GM19438 (cell line): ENCODE measurements around the gene ADPRS.

Source experiments
- ATAC-seq: cut with Tn5 transposase; IDR thresholded peaks from one replicate; pipeline ENCODE4 v1.9.1; 2021; ENCODE audit warnings: low read depth; ENCODE audit not compliant: unreplicated experiment

ADPRS gene

DNA sequence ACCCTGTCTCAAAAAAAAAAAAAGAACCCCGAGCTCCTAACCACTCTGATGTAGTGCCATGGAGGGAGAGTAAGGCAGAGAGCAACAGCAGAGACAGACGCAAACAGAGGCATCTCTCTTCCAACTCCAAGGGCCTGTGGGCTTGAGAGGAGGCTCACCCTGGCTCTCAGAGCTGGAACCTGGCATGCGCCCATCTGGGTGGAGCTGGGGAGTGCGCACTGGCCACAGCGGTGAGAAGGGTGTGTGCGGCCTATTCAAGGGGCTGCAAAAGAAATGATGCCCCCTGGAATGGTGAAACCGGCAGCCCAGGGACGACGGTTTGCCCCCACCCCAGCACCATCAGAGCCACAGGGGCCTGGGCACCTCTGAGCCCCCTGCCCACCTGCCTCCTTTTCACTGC is 18.7 kb downstream of the ADPRS start:
- no peak for ATAC-seq

DNA sequence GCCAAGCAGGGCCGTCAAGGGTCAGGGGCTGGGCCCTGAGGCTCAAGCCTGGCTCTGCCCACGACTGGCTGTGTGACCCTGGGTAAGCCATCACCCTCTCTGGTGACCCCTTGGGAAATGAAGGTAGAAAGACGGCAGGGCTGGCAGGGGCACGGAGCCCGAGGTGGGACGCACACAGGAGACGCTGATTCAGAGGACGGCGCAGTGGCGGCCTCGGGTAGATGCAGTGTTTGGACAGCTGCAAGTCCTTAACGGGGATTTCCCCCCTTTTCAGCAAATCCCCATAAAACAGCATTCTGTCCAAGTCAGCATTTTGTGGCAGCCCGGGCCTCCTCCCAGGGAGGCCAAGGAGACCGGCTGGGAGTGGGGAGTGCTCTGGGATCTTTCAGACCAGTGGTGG is 19.6 kb downstream of the ADPRS start:
- no peak for ATAC-seq

DNA sequence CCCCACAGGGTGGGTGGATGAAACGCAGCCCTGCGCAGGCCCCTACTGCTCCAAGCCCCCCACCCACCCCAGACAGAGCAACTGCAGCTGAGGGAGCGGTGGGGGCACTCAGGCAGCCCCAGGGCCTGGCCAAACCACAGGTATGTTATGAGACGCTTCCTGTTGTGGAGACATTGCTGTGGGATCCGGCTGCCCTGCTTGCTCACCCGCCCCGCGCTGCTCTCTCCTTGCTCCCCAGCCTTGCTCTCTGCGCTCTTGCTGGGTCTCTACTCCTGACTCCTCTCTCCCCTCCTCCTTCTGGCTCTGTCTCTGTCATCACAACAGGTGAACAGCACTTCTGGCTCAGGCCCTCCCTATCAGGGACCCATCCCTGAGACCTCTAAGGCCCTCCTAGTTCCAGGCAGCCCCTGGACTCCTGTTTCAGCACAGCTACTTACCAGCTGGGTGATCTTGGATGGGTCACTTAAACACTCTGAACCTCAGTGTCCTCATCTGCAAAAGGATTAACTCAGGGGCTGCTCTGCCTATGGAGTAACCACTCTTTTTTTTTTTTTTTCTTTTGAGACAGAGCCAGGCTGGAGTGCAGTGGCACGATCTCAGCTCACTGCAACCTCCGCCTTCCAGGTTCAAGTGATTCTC is 20.5 kb downstream of the ADPRS start:
- ATAC-seq, result no peak

DNA sequence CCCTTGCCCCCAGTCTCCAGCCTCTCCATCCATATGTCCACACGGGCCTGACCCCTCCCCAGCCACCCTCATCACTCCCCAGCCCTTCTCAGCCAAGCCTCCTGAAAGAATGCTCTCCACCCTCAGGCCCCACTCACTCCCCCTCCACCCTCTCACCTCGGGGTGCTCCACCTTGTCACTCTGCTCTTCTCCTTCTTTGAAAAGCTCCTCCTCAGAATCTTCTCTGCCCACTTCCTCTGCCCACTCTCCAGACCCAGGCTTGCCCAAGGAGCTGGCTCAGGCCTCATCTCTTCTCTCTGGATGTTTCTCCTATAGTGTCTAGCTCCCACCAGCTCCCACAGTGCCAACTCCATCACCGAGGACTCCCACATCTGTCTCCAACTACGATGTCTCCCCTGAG is 22.5 kb downstream of the ADPRS start:
- ATAC-seq, result no peak

DNA sequence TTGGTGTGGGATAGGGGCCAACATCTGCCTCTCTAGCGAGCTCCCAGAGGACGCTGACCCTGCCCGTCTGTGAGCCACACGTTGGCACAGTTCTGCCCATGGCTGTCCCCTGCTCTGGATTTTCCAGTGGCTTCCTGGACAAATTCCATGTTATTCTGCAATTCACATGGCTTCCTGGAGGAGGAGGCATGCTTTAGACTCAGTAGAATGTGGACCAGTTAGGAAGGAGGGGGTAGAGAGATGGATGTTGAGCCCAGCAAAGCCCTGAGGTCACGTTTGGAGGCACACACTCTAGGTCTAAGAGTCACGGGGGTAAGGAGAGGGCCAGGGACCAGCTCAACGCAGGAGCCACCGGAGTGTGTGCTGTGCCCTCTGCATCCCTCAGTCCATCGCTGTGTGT is 24.1 kb downstream of the ADPRS start:
- no peak for ATAC-seq

DNA sequence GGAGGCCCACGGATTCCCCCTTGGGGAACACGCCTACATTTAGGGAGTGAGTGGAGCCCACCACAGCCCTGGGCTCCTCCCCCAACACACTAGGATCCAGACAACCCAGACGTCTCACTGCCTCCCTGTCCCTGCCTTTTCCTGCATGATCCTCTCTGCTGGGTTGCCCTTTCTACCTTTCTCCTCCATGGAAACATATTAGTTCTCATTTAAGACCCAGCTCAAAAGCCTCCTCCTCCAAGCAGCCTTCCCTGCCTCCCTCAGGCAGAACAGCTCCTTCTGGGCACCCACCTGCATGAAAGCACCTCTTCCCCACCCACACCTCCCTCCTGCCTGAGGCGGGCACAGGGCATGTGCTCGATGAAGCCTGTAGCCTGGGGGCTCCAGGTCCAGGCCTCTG is 25.7 kb downstream of the ADPRS start:
- no peak for ATAC-seq

DNA sequence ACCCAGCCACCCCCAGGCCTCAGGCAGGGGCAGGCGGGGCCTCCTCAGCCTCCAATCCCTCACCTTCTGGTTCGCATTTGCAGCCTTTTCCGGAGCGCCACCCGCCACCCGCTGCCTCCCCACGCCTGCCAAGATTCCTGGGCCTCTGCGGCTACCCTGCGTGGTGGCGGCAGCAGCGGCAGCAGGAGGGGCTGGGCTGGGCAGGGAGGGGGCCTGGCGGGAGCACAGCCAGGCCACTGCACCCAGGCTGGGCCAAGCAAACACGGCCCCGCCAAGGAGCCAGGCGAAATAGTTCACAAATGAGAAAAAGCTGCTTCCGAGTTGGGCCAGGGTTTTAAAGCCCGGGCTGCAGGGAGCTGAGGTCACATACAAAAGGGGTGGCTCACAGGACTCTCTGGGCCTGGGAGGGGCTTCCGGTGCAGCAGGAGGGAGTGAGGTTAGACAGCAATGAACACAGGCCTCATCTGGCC is 26.5 kb downstream of the ADPRS start:
- ATAC-seq, result no peak

DNA sequence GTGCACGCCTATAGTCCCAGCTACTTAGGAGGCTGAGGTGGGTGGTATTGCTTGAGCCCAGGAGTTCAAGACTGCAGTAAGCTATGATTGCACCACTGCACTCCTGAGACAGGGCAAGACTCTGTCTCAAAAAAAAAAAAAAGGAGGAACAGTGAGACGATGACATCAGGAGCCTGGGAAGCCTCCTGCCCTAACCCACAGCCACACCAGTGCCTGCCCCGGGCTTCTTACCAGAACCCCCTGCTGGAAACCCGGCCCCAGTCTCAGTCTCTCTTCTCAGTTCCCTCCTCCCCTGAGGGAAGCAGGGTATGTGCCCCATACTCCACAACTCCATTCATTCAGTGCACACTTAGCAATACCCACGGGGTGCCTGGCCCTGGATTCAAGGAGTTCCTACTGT is 27.2 kb downstream of the ADPRS start:
- ATAC-seq, result no peak

DNA sequence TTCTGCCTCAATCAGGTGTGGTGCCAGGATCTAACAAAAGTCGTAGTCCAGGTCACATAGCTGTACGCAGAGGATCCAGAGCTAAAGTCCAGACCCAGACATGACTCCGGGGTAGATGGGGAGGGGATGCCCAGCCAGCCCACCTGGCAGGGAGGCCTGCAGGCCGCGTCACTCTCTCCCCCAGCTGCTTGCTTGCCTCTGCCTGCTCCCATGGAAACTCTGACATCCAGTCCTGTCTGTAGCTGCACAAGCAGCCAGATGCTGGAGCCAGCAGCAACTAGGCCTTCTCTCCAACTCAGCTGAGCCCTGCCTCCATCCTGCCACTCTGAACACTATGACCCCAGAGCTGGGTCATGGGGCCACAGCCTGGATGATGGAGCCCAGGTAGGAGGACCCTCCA is 28.2 kb downstream of the ADPRS start:
- ATAC-seq, result no peak

DNA sequence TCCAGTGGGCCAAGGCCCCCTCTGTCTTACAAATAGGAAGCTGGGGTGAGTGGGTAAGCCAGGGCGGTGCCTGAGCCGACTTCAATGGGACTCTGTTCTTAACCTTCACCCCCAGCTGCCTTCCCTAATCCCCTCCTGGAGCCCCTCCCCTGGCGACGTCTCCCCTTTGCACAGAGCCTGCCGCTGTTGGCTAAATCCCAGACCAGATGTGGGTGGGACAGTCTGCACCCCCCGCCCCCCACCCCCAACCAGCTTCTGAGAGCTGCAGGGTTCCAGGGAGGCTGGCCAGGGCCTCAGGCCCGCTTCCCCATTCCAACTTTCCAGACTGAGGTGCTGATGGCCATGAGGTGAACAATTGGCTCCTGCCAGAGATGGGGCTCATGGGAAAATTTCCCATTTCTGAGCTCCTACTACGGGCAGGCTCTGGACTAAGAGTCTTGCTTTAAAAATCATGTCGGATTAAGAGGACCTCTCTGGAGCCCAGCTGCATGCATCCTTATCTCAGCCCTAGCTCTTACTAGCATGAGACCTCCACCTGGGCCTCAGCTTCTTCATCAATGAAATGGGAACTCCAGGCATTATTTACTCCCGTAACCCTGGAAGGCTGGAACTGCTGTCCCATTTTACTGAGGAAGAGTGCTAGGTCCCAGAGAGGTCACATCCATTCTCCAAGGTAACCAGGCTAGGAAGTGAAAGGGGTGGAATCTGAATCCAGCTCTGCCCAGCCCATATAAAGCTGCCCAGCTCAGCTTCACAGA is 29.9 kb downstream of the ADPRS start:
- no peak for ATAC-seq

DNA sequence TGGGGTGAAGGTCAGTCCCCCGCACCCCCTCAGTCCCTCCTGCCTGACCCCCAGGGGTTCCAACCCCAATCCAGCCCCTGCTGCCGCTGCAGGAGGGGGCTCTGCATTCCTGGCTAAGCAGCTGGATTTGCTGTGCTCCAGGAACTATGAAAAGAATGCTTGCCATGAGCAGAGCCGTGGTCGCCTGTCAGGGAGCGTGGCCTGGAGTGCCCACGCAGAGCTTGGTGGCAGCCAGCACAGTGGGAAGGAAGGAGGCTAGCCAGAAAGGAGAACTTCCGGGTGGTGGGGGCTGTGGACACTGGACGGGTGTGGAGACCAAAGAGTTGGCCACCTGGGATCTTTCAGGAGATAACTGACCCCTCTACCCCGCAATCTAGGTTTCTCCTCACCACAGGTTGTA is 30.8 kb downstream of the ADPRS start:
- ATAC-seq, result no peak

DNA sequence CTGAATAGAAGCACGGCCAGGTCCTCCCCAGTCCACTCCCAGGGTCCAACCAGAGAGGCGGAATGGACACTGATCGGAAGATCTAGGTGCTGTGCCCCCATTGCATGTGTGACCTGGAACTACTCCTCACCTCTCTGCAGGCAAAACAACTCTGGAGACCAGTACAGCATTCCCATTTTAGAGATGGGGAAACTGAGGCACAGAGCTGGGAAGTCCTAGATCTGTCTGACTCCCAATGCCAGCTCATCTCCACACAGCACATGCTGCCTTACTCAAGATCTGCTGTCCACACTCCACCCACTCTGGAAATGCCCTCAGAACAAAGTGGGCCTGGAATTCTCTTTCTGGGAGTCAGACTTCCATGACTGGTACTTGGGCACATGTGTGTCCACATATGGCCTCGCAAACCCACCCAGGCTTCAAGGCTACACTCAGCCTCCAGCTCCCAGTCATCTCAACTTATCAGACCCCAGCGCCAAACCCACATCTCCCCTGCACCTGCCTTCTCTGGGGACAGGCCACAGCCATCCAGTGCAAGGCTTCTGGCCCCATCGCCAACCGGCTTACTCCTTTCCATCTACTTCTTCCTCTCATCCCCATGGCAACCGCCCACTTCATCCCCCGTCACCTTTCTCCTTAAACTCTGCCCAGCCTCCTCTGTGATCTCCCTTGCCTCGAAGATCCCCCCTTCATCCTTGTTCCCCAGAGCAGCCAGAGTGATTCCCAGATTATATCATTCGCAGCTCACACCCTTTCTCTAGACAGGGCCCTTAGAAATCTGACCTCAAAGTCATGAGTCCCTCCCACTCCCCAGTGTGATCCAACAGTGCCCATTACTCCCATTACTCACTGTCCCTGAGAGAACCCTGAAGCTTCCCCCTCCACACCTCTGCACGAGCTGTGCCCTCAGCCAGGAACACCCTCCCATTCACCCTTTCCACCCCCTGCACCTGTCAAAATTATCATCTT is 33.7 kb downstream of the ADPRS start:
- ATAC-seq, result no peak

DNA sequence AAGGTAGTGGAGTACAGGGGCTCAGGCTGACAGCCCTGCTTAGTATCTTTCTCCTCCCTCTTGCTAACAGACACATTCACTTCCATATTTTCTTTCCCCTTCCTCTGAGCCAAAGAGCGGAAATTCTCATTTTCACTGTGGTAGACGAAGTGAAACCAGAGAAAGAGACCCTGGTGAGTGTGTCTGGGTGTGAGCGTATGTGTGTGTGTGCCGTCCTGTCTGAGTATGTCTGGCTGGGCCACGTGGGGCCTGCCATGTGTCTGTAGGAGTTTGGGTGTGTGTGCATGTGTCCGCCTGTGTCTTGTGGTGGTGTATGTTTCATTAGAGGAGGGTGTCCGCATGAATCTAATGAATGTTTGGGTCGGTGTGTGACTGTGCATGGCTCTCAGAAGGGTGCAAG is 34.7 kb downstream of the ADPRS start:
- no peak for ATAC-seq

DNA sequence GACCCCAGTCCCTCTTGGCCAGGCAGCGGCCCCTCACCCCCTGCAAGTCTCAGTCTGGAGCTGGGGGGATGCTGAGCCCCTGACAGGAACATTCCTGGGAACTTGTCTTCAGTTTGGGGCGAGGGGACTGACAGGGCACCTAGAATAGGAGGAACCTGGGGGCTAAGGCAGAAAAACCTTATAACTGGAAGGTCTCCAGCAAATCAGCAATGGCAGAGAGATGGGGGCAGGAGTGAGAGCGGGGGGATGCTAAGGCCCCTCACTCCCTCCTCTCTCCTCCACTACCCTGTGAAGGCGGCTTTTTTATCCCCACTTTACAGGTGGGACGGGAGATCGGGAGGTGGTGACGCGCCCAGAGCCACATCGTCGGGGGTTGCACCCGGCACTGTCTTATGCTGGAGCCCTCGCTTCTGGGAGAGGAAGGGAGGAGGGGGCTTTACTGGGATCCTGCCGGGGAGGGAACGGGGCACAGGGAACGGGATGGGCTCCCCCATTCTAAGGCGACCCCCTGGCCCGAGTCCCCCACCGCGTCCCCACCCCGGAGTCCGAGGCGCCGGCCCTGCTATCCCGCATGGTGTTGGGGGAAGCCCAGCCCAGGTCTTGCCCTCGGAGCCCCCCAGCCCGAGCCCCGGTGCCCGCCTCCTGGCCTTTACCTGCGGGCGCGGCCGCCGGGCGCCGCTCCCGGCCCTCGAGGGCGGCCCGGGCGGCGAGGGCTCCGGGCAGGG is 35.9 kb downstream of the ADPRS start:
- no peak for ATAC-seq

DNA sequence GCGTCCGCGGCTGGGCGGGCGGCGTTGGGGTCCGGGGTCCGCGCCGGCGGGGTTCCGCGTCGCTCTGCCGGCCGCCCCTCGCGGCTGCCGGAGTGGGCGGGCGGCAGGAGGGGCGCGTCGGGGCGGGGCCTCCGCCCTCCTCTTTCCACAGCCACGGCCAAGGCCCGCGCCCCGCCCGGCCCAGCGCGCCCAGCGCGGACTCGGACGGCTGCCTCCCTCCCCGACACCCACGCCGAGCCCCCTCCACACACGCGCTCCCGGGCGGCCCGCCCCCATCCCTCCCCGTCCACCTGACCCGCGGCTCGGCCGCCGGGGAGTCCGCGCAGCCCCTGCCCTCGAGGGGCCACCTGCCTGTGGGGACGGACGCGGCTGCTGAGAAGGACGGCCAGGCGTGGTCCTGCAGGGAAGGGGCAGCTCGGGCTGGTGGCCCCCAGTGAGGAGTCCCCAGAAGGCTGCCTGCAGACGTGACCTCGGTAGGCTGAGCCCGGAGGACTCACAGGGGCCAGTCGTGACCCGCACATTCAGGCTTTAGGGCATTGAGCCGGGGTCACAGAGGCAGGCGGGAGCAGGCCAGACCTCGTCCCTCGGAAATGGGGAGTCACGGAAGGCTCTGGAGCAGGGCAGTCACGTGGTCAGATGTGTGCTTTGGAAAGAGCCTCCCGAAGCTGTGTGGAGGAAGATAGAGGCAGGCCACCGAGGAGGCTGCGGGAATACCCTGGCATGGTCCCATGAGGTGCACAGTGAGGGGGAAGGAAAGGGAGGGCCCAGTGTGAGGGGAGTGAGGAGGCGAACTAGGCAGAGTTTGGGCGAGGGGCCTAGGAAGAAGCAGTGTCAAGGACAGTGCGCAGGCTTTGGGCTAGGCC is 36.7 kb downstream of the ADPRS start, which contains the start of gene COL8A2:
Gene COL8A2 (minus strand): TSS at position 94 of the 863 bp plus-strand sequence. CDS start 24,980 bp downstream, outside the sequence.
- ATAC-seq, result no peak

DNA sequence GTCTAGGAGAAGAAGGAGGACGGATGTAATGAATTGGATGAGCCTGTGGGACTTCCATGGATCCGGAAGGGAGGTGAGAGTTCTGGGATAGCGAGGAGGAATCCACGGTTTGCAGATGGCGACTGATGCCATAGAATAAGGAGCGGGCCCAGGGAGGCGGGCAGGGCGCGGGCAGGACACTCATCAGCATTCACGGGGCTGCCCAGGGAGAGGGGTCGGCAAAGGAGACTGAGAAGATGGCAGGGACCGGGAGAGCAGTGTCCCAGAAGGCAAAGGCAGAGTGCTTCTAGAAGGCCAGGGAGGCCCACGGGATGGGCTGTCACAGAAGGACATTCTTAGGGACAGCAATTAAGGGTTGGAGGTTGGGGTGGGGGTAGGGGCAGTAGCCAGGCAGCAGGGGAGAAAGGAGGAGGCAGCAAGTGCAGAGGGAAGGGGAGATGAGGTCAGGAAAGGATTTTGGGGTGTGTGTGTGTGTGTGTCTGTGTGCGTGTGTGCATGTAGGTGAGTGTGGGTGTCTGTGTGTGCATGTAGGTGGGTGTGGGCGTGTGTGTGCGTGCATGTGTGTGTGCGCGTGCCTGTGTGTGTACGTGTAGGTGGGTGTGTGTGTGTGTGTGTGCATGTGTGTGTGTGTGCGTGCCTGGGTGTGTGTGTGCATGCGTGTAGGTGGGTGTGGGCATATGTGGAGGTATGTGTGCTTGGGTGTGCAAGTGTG is 37.5 kb downstream of the ADPRS start:
- ATAC-seq, result no peak

DNA sequence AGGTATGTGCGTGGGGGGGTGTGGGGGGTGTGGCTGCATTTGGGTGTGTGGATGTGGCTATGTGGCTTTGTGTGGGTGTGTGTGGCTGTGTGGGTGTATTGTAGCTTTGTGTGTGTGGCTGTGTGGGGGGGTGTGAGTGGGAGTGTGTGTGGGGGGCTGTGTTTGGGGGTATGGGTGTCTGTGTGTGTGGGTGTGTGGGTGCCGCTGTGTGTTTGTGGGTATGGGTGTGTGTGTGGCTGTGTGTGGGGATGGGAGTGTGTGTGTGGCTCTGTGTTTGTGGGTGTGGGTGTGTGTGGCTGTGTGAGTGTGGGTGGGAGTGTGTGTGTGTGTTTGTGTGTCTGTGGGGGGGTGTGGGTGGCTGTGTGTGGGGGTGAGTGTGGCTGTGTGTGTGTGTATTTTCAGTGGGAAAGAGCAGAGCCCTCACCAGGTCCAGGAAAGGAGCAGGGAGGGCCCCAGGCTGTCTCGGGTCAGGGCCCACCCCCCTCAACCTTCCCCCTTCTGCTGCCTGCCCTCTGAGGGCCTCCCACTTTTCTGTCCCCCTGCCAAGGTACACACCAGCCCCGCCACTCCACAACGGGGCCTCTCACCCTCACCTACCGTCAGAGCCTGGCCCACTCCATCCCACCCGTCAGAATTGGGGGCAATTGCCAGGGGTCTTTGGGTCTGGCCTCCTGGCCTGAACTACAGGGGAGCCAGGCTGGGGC is 38.3 kb downstream of the ADPRS start:
- ATAC-seq, result no peak
